ENCODE results near the gene ALPG. TPM values are rescaled to one million over a fixed set of nuclear protein-coding genes. Genes with fewer than 3 reads are reported as not detected.
A peak's percentile ranks its signal among the peaks of the same experiment; 100 is the strongest.
"Not testable (repeated sequence)": the region's sequence is repeated elsewhere in the genome, so short reads cannot be mapped to it uniquely, and the experiment has no call there.

ALPG gene
- total RNA-seq, 2 donors from 2014 or later, result not detected

GRCh38 chr2:232394431-232394830, 12.2 kb upstream of the ALPG start:
- H3K27me3 Mint-ChIP-seq, result peaks cover 42% of the 10 kb centered on the region
- not testable (repeated sequence) for H3K4me1 Mint-ChIP-seq; H3K36me3 Mint-ChIP-seq (ENCODE audit: low read depth); ATAC-seq; H3K4me3 Mint-ChIP-seq; H3K9me3 ChIP-seq (ENCODE audit: control insufficient read depth, low read length, poor library complexity, severe bottlenecking); DNase-seq; H3K27ac Mint-ChIP-seq

GRCh38 chr2:232395586-232395985, 11.1 kb upstream of the ALPG start:
- Mint-ChIP-seq H3K27ac (peak overlapping the region; percentile 49), H3K4me1 (peaks cover 2% of the 10 kb centered on the region), H3K27me3 (peaks cover 42% of the 10 kb centered on the region), H3K36me3 (ENCODE audit: low read depth) (no peaks in the 10 kb centered on the region), H3K4me3 (no peak overlapping the region)
- no peaks in the 10 kb centered on the region for H3K9me3 ChIP-seq (ENCODE audit: control insufficient read depth, low read length, poor library complexity, severe bottlenecking)
- no peak for ATAC-seq
- no peak for DNase-seq

GRCh38 chr2:232396683-232397082, 10.0 kb upstream of the ALPG start:
- no peak for DNase-seq
- H3K27ac Mint-ChIP-seq, result no peak overlapping the region
- no peak overlapping the region for H3K4me3 Mint-ChIP-seq
- ATAC-seq, result no peak
- peaks cover 42% of the 10 kb centered on the region for H3K27me3 Mint-ChIP-seq
- no peaks in the 10 kb centered on the region for H3K36me3 Mint-ChIP-seq (ENCODE audit: low read depth)
- H3K9me3 ChIP-seq (ENCODE audit: control insufficient read depth, low read length, poor library complexity, severe bottlenecking), result no peaks in the 10 kb centered on the region
- H3K4me1 Mint-ChIP-seq, result peaks cover 2% of the 10 kb centered on the region

GRCh38 chr2:232398293-232399034, 8.2 kb upstream of the ALPG start:
- no peaks in the 10 kb centered on the region for H3K36me3 Mint-ChIP-seq (ENCODE audit: low read depth)
- peaks cover 42% of the 10 kb centered on the region for H3K27me3 Mint-ChIP-seq
- peaks cover 2% of the 10 kb centered on the region for H3K4me1 Mint-ChIP-seq
- no peak overlapping the region for H3K4me3 Mint-ChIP-seq
- ATAC-seq (no peak), DNase-seq (no peak)
- H3K27ac Mint-ChIP-seq, result no peak overlapping the region
- no peaks in the 10 kb centered on the region for H3K9me3 ChIP-seq (ENCODE audit: control insufficient read depth, low read length, poor library complexity, severe bottlenecking)

GRCh38 chr2:232400256-232401015, 6.2 kb upstream of the ALPG start:
- no peaks in the 10 kb centered on the region for H3K9me3 ChIP-seq (ENCODE audit: control insufficient read depth, low read length, poor library complexity, severe bottlenecking)
- Mint-ChIP-seq H3K36me3 (ENCODE audit: low read depth) (no peaks in the 10 kb centered on the region), H3K4me1 (peaks cover 5% of the 10 kb centered on the region), H3K27me3 (peaks cover 31% of the 10 kb centered on the region), H3K27ac (no peak overlapping the region), H3K4me3 (no peak overlapping the region)
- no peak for DNase-seq
- ATAC-seq, result no peak

- Mint-ChIP-seq H3K4me1 (peaks cover 5% of the 10 kb centered on the region), H3K27me3 (peaks cover 26% of the 10 kb centered on the region), H3K27ac (no peak overlapping the region), H3K4me3 (no peak overlapping the region), H3K36me3 (ENCODE audit: low read depth) (no peaks in the 10 kb centered on the region)
- no peak for ATAC-seq
- no peak for DNase-seq
- H3K9me3 ChIP-seq (ENCODE audit: control insufficient read depth, low read length, poor library complexity, severe bottlenecking), result no peaks in the 10 kb centered on the region
These were observed 4.1 kb upstream of the ALPG start for GRCh38 chr2:232402518-232402917.

- Mint-ChIP-seq H3K27me3 (peaks cover 17% of the 10 kb centered on the region), H3K36me3 (ENCODE audit: low read depth) (no peaks in the 10 kb centered on the region), H3K4me3 (no peak overlapping the region), H3K27ac (no peak overlapping the region), H3K4me1 (peaks cover 2% of the 10 kb centered on the region)
- ATAC-seq (no peak), DNase-seq (no peak)
- H3K9me3 ChIP-seq (ENCODE audit: control insufficient read depth, low read length, poor library complexity, severe bottlenecking), result no peaks in the 10 kb centered on the region
These were observed 617 bp upstream of the ALPG start for GRCh38 chr2:232405943-232406510.

- DNase-seq; H3K27ac Mint-ChIP-seq; H3K4me1 Mint-ChIP-seq; ATAC-seq; H3K4me3 Mint-ChIP-seq; H3K9me3 ChIP-seq (ENCODE audit: control insufficient read depth, low read length, poor library complexity, severe bottlenecking); H3K36me3 Mint-ChIP-seq (ENCODE audit: low read depth): not testable (repeated sequence)
- H3K27me3 Mint-ChIP-seq, result peaks cover 24% of the 10 kb centered on the region
These were observed 945 bp downstream of the ALPG start for GRCh38 chr2:232407428-232408150.

GRCh38 chr2:232408269-232408668, 1.6 kb downstream of the ALPG start:
- not testable (repeated sequence) for DNase-seq; H3K27ac Mint-ChIP-seq; ATAC-seq; H3K9me3 ChIP-seq (ENCODE audit: control insufficient read depth, low read length, poor library complexity, severe bottlenecking); H3K4me1 Mint-ChIP-seq; H3K4me3 Mint-ChIP-seq; H3K36me3 Mint-ChIP-seq (ENCODE audit: low read depth)
- peaks cover 30% of the 10 kb centered on the region for H3K27me3 Mint-ChIP-seq

- DNase-seq, result not testable (repeated sequence)
These were observed 3.0 kb downstream of the ALPG start for GRCh38 chr2:232409617-232410016.

GRCh38 chr2:232410238-232410900, 3.7 kb downstream of the ALPG start:
- no peak for DNase-seq
- peaks cover 3% of the 10 kb centered on the region for H3K4me1 Mint-ChIP-seq
- no peaks in the 10 kb centered on the region for H3K36me3 Mint-ChIP-seq (ENCODE audit: low read depth)
- H3K27ac Mint-ChIP-seq, result no peak overlapping the region
- H3K9me3 ChIP-seq (ENCODE audit: control insufficient read depth, low read length, poor library complexity, severe bottlenecking), result no peaks in the 10 kb centered on the region
- ATAC-seq, result no peak
- no peak overlapping the region for H3K4me3 Mint-ChIP-seq
- H3K27me3 Mint-ChIP-seq, result peaks cover 41% of the 10 kb centered on the region

More at GRCh38 chr2:232409617-232410016, 3.0 kb downstream of the ALPG start:
- not testable (repeated sequence) for H3K4me1 Mint-ChIP-seq; H3K27ac Mint-ChIP-seq; H3K36me3 Mint-ChIP-seq (ENCODE audit: low read depth); H3K4me3 Mint-ChIP-seq; ATAC-seq; H3K9me3 ChIP-seq (ENCODE audit: control insufficient read depth, low read length, poor library complexity, severe bottlenecking)
- H3K27me3 Mint-ChIP-seq, result peaks cover 40% of the 10 kb centered on the region

GRCh38 chr2:232411901-232412629, 5.4 kb downstream of the ALPG start:
- peaks cover 3% of the 10 kb centered on the region for H3K4me1 Mint-ChIP-seq
- H3K27me3 Mint-ChIP-seq, result peaks cover 49% of the 10 kb centered on the region
- H3K9me3 ChIP-seq (ENCODE audit: control insufficient read depth, low read length, poor library complexity, severe bottlenecking), result no peaks in the 10 kb centered on the region
- H3K27ac Mint-ChIP-seq, result no peak overlapping the region
- ATAC-seq (no peak), DNase-seq (no peak)
- H3K4me3 Mint-ChIP-seq, result no peak overlapping the region
- no peaks in the 10 kb centered on the region for H3K36me3 Mint-ChIP-seq (ENCODE audit: low read depth)
